ENCODE data around the gene BCAR1.
"Not testable (repeated sequence)": the region's sequence is repeated elsewhere in the genome, so short reads cannot be mapped to it uniquely, and the experiment has no call there.

The BCAR1 gene

GRCh38 chr16:75206749-75207451 lies 44.5 kb downstream of the BCAR1 start, which contains the start of gene CTRB2:
Gene CTRB2 (minus strand): TSS chr16:75207161. CDS start chr16:75207141, 20 bp downstream.
- H3K4me3 ChIP-seq (ENCODE audit: low read depth, low read length), result no peak within 1 kb of the TSS
- no peak within 1 kb of the TSS for H3K9ac ChIP-seq (ENCODE audit: low read depth, low read length)
- H3K9me3 ChIP-seq (ENCODE audit: control insufficient read depth, insufficient read depth, low read length), result no peaks in the 10 kb centered on the region
- no peaks in the 10 kb centered on the region for H3K36me3 ChIP-seq (ENCODE audit: control insufficient read depth, insufficient read depth, low read length)
- H3K27me3 ChIP-seq (ENCODE audit: control insufficient read depth, insufficient read depth, low read length), result no peaks in the 10 kb centered on the region
- no peak within 1 kb of the TSS for H3K27ac ChIP-seq (ENCODE audit: low read depth, low read length)
- no peaks in the 10 kb centered on the region for H3K4me1 ChIP-seq (ENCODE audit: control insufficient read depth, insufficient read depth, low read length)

- not testable (repeated sequence) for H3K9ac ChIP-seq (ENCODE audit: low read depth, low read length); H3K36me3 ChIP-seq (ENCODE audit: control insufficient read depth, insufficient read depth, low read length); H3K4me1 ChIP-seq (ENCODE audit: control insufficient read depth, insufficient read depth, low read length); H3K9me3 ChIP-seq (ENCODE audit: control insufficient read depth, insufficient read depth, low read length); H3K4me3 ChIP-seq (ENCODE audit: low read depth, low read length); H3K27me3 ChIP-seq (ENCODE audit: control insufficient read depth, insufficient read depth, low read length); H3K27ac ChIP-seq (ENCODE audit: low read depth, low read length)
These were observed 45.3 kb downstream of the BCAR1 start for GRCh38 chr16:75205961-75206748.

- H3K9me3 ChIP-seq (ENCODE audit: control insufficient read depth, insufficient read depth, low read length); H3K9ac ChIP-seq (ENCODE audit: low read depth, low read length); H3K4me3 ChIP-seq (ENCODE audit: low read depth, low read length); H3K27me3 ChIP-seq (ENCODE audit: control insufficient read depth, insufficient read depth, low read length); H3K4me1 ChIP-seq (ENCODE audit: control insufficient read depth, insufficient read depth, low read length); H3K36me3 ChIP-seq (ENCODE audit: control insufficient read depth, insufficient read depth, low read length); H3K27ac ChIP-seq (ENCODE audit: low read depth, low read length): not testable (repeated sequence)
These were observed 46.0 kb downstream of the BCAR1 start for GRCh38 chr16:75205438-75205837.

- not testable (repeated sequence) for H3K27me3 ChIP-seq (ENCODE audit: control insufficient read depth, insufficient read depth, low read length); H3K4me3 ChIP-seq (ENCODE audit: low read depth, low read length); H3K36me3 ChIP-seq (ENCODE audit: control insufficient read depth, insufficient read depth, low read length); H3K9me3 ChIP-seq (ENCODE audit: control insufficient read depth, insufficient read depth, low read length); H3K4me1 ChIP-seq (ENCODE audit: control insufficient read depth, insufficient read depth, low read length); H3K9ac ChIP-seq (ENCODE audit: low read depth, low read length); H3K27ac ChIP-seq (ENCODE audit: low read depth, low read length)
These were observed 46.5 kb downstream of the BCAR1 start for GRCh38 chr16:75204905-75205304.

- Histone ChIP-seq H3K36me3 (ENCODE audit: control insufficient read depth, insufficient read depth, low read length) (no peaks in the 10 kb centered on the region), H3K27ac (ENCODE audit: low read depth, low read length) (no peak overlapping the region), H3K9ac (ENCODE audit: low read depth, low read length) (no peak overlapping the region), H3K4me1 (ENCODE audit: control insufficient read depth, insufficient read depth, low read length) (no peaks in the 10 kb centered on the region), H3K27me3 (ENCODE audit: control insufficient read depth, insufficient read depth, low read length) (no peaks in the 10 kb centered on the region), H3K4me3 (ENCODE audit: low read depth, low read length) (no peak overlapping the region), H3K9me3 (ENCODE audit: control insufficient read depth, insufficient read depth, low read length) (no peaks in the 10 kb centered on the region)
These were observed 47.0 kb downstream of the BCAR1 start for GRCh38 chr16:75204410-75204758.

GRCh38 chr16:75203667-75204409 lies 47.6 kb downstream of the BCAR1 start:
- no peaks in the 10 kb centered on the region for H3K27me3 ChIP-seq (ENCODE audit: control insufficient read depth, insufficient read depth, low read length)

GRCh38 chr16:75203096-75203495 lies 48.3 kb downstream of the BCAR1 start:
- no peaks in the 10 kb centered on the region for H3K9me3 ChIP-seq (ENCODE audit: control insufficient read depth, insufficient read depth, low read length)
- H3K9ac ChIP-seq (ENCODE audit: low read depth, low read length), result no peak overlapping the region
- H3K36me3 ChIP-seq (ENCODE audit: control insufficient read depth, insufficient read depth, low read length), result no peaks in the 10 kb centered on the region
- H3K27ac ChIP-seq (ENCODE audit: low read depth, low read length), result no peak overlapping the region
- H3K27me3 ChIP-seq (ENCODE audit: control insufficient read depth, insufficient read depth, low read length), result no peaks in the 10 kb centered on the region
- no peak overlapping the region for H3K4me3 ChIP-seq (ENCODE audit: low read depth, low read length)
- no peaks in the 10 kb centered on the region for H3K4me1 ChIP-seq (ENCODE audit: control insufficient read depth, insufficient read depth, low read length)

More at GRCh38 chr16:75203667-75204409, 47.6 kb downstream of the BCAR1 start:
- H3K9me3 ChIP-seq (ENCODE audit: control insufficient read depth, insufficient read depth, low read length), result no peaks in the 10 kb centered on the region
- H3K9ac ChIP-seq (ENCODE audit: low read depth, low read length), result no peak overlapping the region
- no peaks in the 10 kb centered on the region for H3K4me1 ChIP-seq (ENCODE audit: control insufficient read depth, insufficient read depth, low read length)
- no peak overlapping the region for H3K27ac ChIP-seq (ENCODE audit: low read depth, low read length)
- no peak overlapping the region for H3K4me3 ChIP-seq (ENCODE audit: low read depth, low read length)
- no peaks in the 10 kb centered on the region for H3K36me3 ChIP-seq (ENCODE audit: control insufficient read depth, insufficient read depth, low read length)

GRCh38 chr16:75202069-75202590 lies 49.3 kb downstream of the BCAR1 start:
- H3K27me3 ChIP-seq (ENCODE audit: control insufficient read depth, insufficient read depth, low read length), result no peaks in the 10 kb centered on the region

GRCh38 chr16:75198135-75198600 lies 53.3 kb downstream of the BCAR1 start:
- Histone ChIP-seq H3K4me3 (ENCODE audit: low read depth, low read length) (no peak overlapping the region), H3K9me3 (ENCODE audit: control insufficient read depth, insufficient read depth, low read length) (no peaks in the 10 kb centered on the region), H3K4me1 (ENCODE audit: control insufficient read depth, insufficient read depth, low read length) (no peaks in the 10 kb centered on the region), H3K27ac (ENCODE audit: low read depth, low read length) (no peak overlapping the region), H3K27me3 (ENCODE audit: control insufficient read depth, insufficient read depth, low read length) (no peaks in the 10 kb centered on the region), H3K36me3 (ENCODE audit: control insufficient read depth, insufficient read depth, low read length) (no peaks in the 10 kb centered on the region), H3K9ac (ENCODE audit: low read depth, low read length) (no peak overlapping the region)

More at GRCh38 chr16:75202069-75202590, 49.3 kb downstream of the BCAR1 start:
- no peak overlapping the region for H3K9ac ChIP-seq (ENCODE audit: low read depth, low read length)
- H3K27ac ChIP-seq (ENCODE audit: low read depth, low read length), result no peak overlapping the region
- H3K4me3 ChIP-seq (ENCODE audit: low read depth, low read length), result no peak overlapping the region
- H3K4me1 ChIP-seq (ENCODE audit: control insufficient read depth, insufficient read depth, low read length), result no peaks in the 10 kb centered on the region
- H3K9me3 ChIP-seq (ENCODE audit: control insufficient read depth, insufficient read depth, low read length), result no peaks in the 10 kb centered on the region
- H3K36me3 ChIP-seq (ENCODE audit: control insufficient read depth, insufficient read depth, low read length), result no peaks in the 10 kb centered on the region

- H3K27me3 ChIP-seq (ENCODE audit: control insufficient read depth, insufficient read depth, low read length), result no peaks in the 10 kb centered on the region
- H3K4me3 ChIP-seq (ENCODE audit: low read depth, low read length), result no peak overlapping the region
- no peaks in the 10 kb centered on the region for H3K9me3 ChIP-seq (ENCODE audit: control insufficient read depth, insufficient read depth, low read length)
- no peaks in the 10 kb centered on the region for H3K36me3 ChIP-seq (ENCODE audit: control insufficient read depth, insufficient read depth, low read length)
- H3K27ac ChIP-seq (ENCODE audit: low read depth, low read length), result no peak overlapping the region
- H3K4me1 ChIP-seq (ENCODE audit: control insufficient read depth, insufficient read depth, low read length), result no peaks in the 10 kb centered on the region
- H3K9ac ChIP-seq (ENCODE audit: low read depth, low read length), result no peak overlapping the region
These were observed 53.8 kb downstream of the BCAR1 start for GRCh38 chr16:75197522-75198134.
